Activated CD4-positive, alpha-beta T cell treated with anti-CD3 and anti-CD28 coated beads, Interleukin-2, amount 10 ng/mL, durations not matched to agents 7 days and 5 days (primary cell): ENCODE measurements around the gene FNBP1L. TPM values are rescaled to one million over a fixed set of nuclear protein-coding genes. Genes with fewer than 3 reads are reported as not detected.
"Not testable (repeated sequence)": the region's sequence is repeated elsewhere in the genome, so short reads cannot be mapped to it uniquely, and the experiment has no call there.

ENCODE experiments used
- CTCF ChIA-PET: fragments of 350-600 bp; sonication (Branson Sonifier 250); formaldehyde crosslinking; loops from one replicate; lab custom pipeline; 2021; ENCODE audit warnings: antibody characterized with exemption; lab: Charles Lee
- POLR2A ChIA-PET: fragments of 350-600 bp; sonication (Branson Sonifier 250); formaldehyde crosslinking; loops from one replicate; lab custom pipeline; 2021; ENCODE audit warnings: antibody characterized with exemption; lab: Charles Lee
- DNase-seq: peaks from one replicate; pipeline ENCODE4 v3.0.0-alpha.2; 2020
- H3K27ac Mint-ChIP-seq: one replicate; pipeline ENCODE4 v1.8.0; 2021; ENCODE audit warnings: mild to moderate bottlenecking, moderate library complexity, mixed read lengths
- H3K27me3 Mint-ChIP-seq: one replicate; pipeline ENCODE4 v1.8.0; 2021; ENCODE audit warnings: mixed read lengths
- H3K36me3 Mint-ChIP-seq: one replicate; pipeline ENCODE4 v1.8.0; 2021; ENCODE audit warnings: low read depth, mixed read lengths
- H3K4me1 Mint-ChIP-seq: one replicate; pipeline ENCODE4 v1.8.0; 2021; ENCODE audit warnings: mixed read lengths
- H3K4me3 Mint-ChIP-seq: one replicate; pipeline ENCODE4 v1.8.0; 2021; ENCODE audit warnings: mild to moderate bottlenecking, moderate library complexity, mixed read lengths
- H3K9me3 Mint-ChIP-seq: one replicate; pipeline ENCODE4 v1.8.0; 2021; ENCODE audit warnings: mixed read lengths
- total RNA-seq, 2 experiments: library from RNA; stranded (reverse); gene quantifications; one replicate each; pipeline ENCODE4 v1.2.3, GENCODE V29; 2021

Gene FNBP1L
- total RNA-seq, 2 experiments from 2014 or later: 0.40 to 0.58 TPM

- DNase-seq: no peak
- no peak overlapping the region for H3K27ac Mint-ChIP-seq
- peaks cover 20% of the 10 kb centered on the region for H3K9me3 Mint-ChIP-seq
- no peak overlapping the region for H3K4me3 Mint-ChIP-seq
- ChIA-PET POLR2A (interaction anchor here (0.5 kb wide), 1 partner anchor 63 kb away, joined by 3 read pairs; no protein-coding TSS in a partner anchor), CTCF (interaction anchor here (0.6 to 2.4 kb wide), 2 partner anchors 10 to 89 kb away, joined by 4 to 5 read pairs; no protein-coding TSS in a partner anchor)
- H3K36me3 Mint-ChIP-seq: peaks cover 2% of the 10 kb centered on the region
- no peaks in the 10 kb centered on the region for H3K4me1 Mint-ChIP-seq
- H3K27me3 Mint-ChIP-seq: peaks cover 3% of the 10 kb centered on the region
These were observed 27.8 kb downstream of the FNBP1L start for GRCh38 chr1:93475681-93476080.

GRCh38 chr1:93479133-93479745 is 31.3 kb downstream of the FNBP1L start:
- H3K4me3 Mint-ChIP-seq, H3K4me1 Mint-ChIP-seq, CTCF ChIA-PET, DNase-seq, H3K27me3 Mint-ChIP-seq, POLR2A ChIA-PET, H3K27ac Mint-ChIP-seq, H3K36me3 Mint-ChIP-seq: not testable (repeated sequence)
- peaks cover 24% of the 10 kb centered on the region for H3K9me3 Mint-ChIP-seq

GRCh38 chr1:93481899-93482298 is 34.0 kb downstream of the FNBP1L start:
- H3K9me3 Mint-ChIP-seq: peaks cover 24% of the 10 kb centered on the region
- POLR2A ChIA-PET: not testable (repeated sequence)

GRCh38 chr1:93483200-93483599 is 35.3 kb downstream of the FNBP1L start:
- H3K27ac Mint-ChIP-seq: no peak overlapping the region
- H3K9me3 Mint-ChIP-seq: peaks cover 22% of the 10 kb centered on the region
- ChIA-PET POLR2A (no interaction called here), CTCF (interaction anchor here (0.7 to 1.3 kb wide), 2 partner anchors 9 to 146 kb away, joined by 3 read pairs; no protein-coding TSS in a partner anchor)
- H3K36me3 Mint-ChIP-seq: peaks cover 2% of the 10 kb centered on the region
- no peak for DNase-seq
- H3K27me3 Mint-ChIP-seq: peaks cover 1% of the 10 kb centered on the region
- H3K4me1 Mint-ChIP-seq: no peaks in the 10 kb centered on the region
- no peak overlapping the region for H3K4me3 Mint-ChIP-seq

More at GRCh38 chr1:93481899-93482298, 34.0 kb downstream of the FNBP1L start:
- H3K4me3 Mint-ChIP-seq, H3K4me1 Mint-ChIP-seq, H3K27ac Mint-ChIP-seq, DNase-seq, CTCF ChIA-PET, H3K27me3 Mint-ChIP-seq, H3K36me3 Mint-ChIP-seq: not testable (repeated sequence)

- Mint-ChIP-seq H3K9me3 (peaks cover 18% of the 10 kb centered on the region), H3K4me3 (no peak overlapping the region), H3K36me3 (peaks cover 2% of the 10 kb centered on the region), H3K4me1 (no peaks in the 10 kb centered on the region), H3K27ac (no peak overlapping the region), H3K27me3 (peaks cover 1% of the 10 kb centered on the region)
- ChIA-PET POLR2A (no interaction called here), CTCF (interaction anchor here (1.3 kb wide), 1 partner anchor 9 kb away, joined by 3 read pairs; no protein-coding TSS in a partner anchor)
- no peak for DNase-seq
These were observed 35.7 kb downstream of the FNBP1L start for GRCh38 chr1:93483606-93484005.

GRCh38 chr1:93488207-93488606 is 40.3 kb downstream of the FNBP1L start:
- POLR2A ChIA-PET: no interaction called here
- CTCF ChIA-PET: no interaction called here

GRCh38 chr1:93489756-93490155 is 41.8 kb downstream of the FNBP1L start:
- CTCF ChIA-PET: no interaction called here

More at GRCh38 chr1:93488207-93488606, 40.3 kb downstream of the FNBP1L start:
- Mint-ChIP-seq H3K4me1 (no peaks in the 10 kb centered on the region), H3K9me3 (no peaks in the 10 kb centered on the region), H3K4me3 (no peak overlapping the region), H3K27me3 (peaks cover 4% of the 10 kb centered on the region), H3K27ac (no peak overlapping the region), H3K36me3 (no peaks in the 10 kb centered on the region)
- DNase-seq: no peak

GRCh38 chr1:93490357-93490756 is 42.4 kb downstream of the FNBP1L start:
- Mint-ChIP-seq H3K4me3 (no peak overlapping the region), H3K4me1 (no peaks in the 10 kb centered on the region), H3K27ac (no peak overlapping the region), H3K36me3 (no peaks in the 10 kb centered on the region), H3K27me3 (peaks cover 4% of the 10 kb centered on the region), H3K9me3 (no peaks in the 10 kb centered on the region)
- DNase-seq: no peak
- POLR2A ChIA-PET: no interaction called here
- CTCF ChIA-PET: no interaction called here

More at GRCh38 chr1:93489756-93490155, 41.8 kb downstream of the FNBP1L start:
- DNase-seq: no peak
- POLR2A ChIA-PET: no interaction called here
- H3K36me3 Mint-ChIP-seq: no peaks in the 10 kb centered on the region
- no peak overlapping the region for H3K4me3 Mint-ChIP-seq
- H3K4me1 Mint-ChIP-seq: no peaks in the 10 kb centered on the region
- peaks cover 4% of the 10 kb centered on the region for H3K27me3 Mint-ChIP-seq
- no peak overlapping the region for H3K27ac Mint-ChIP-seq
- no peaks in the 10 kb centered on the region for H3K9me3 Mint-ChIP-seq

- Mint-ChIP-seq H3K4me1 (peaks cover 3% of the 10 kb centered on the region), H3K27me3 (no peaks in the 10 kb centered on the region), H3K27ac (no peak overlapping the region), H3K9me3 (no peaks in the 10 kb centered on the region), H3K36me3 (no peaks in the 10 kb centered on the region), H3K4me3 (no peak overlapping the region)
- ChIA-PET CTCF (no interaction called here), POLR2A (no interaction called here)
- DNase-seq: no peak
These were observed 48.0 kb downstream of the FNBP1L start for GRCh38 chr1:93495911-93496310.

- no peaks in the 10 kb centered on the region for H3K27me3 Mint-ChIP-seq
- CTCF ChIA-PET: no interaction called here
- H3K27ac Mint-ChIP-seq: no peak overlapping the region
- H3K4me1 Mint-ChIP-seq: peaks cover 3% of the 10 kb centered on the region
- H3K4me3 Mint-ChIP-seq: no peak overlapping the region
- no peak for DNase-seq
- POLR2A ChIA-PET: interaction anchor here (0.7 kb wide), 1 partner anchor 482 kb away, joined by 3 read pairs; no protein-coding TSS in a partner anchor
- H3K36me3 Mint-ChIP-seq: no peaks in the 10 kb centered on the region
- H3K9me3 Mint-ChIP-seq: no peaks in the 10 kb centered on the region
These were observed 48.6 kb downstream of the FNBP1L start for GRCh38 chr1:93496520-93496919.

- DNase-seq: no peak
- H3K27ac Mint-ChIP-seq: no peak overlapping the region
- ChIA-PET POLR2A (no interaction called here), CTCF (interaction anchor here (1.3 to 1.5 kb wide), 2 partner anchors 33 to 315 kb away, joined by 3 to 4 read pairs; no protein-coding TSS in a partner anchor)
- H3K9me3 Mint-ChIP-seq: no peaks in the 10 kb centered on the region
- H3K36me3 Mint-ChIP-seq: no peaks in the 10 kb centered on the region
- peaks cover 3% of the 10 kb centered on the region for H3K4me1 Mint-ChIP-seq
- H3K4me3 Mint-ChIP-seq: no peak overlapping the region
- no peaks in the 10 kb centered on the region for H3K27me3 Mint-ChIP-seq
These were observed 51.2 kb downstream of the FNBP1L start for GRCh38 chr1:93499075-93499474.

- POLR2A ChIA-PET: no interaction called here
- Mint-ChIP-seq H3K4me1 (peaks cover 3% of the 10 kb centered on the region), H3K36me3 (no peaks in the 10 kb centered on the region), H3K9me3 (no peaks in the 10 kb centered on the region), H3K27ac (no peak overlapping the region), H3K4me3 (no peak overlapping the region), H3K27me3 (no peaks in the 10 kb centered on the region)
- no peak for DNase-seq
- CTCF ChIA-PET: interaction anchor here (1.0 to 1.5 kb wide), 4 partner anchors 15 to 315 kb away, joined by 3 to 5 read pairs (median 4); no protein-coding TSS in a partner anchor
These were observed 51.6 kb downstream of the FNBP1L start for GRCh38 chr1:93499533-93499932.

- POLR2A ChIA-PET: interaction anchor here (0.6 kb wide), 1 partner anchor 51 kb away, joined by 4 read pairs; no protein-coding TSS in a partner anchor
- CTCF ChIA-PET: interaction anchor here (1.0 to 1.2 kb wide), 2 partner anchors 15 to 33 kb away, joined by 5 read pairs; no protein-coding TSS in a partner anchor
- H3K36me3 Mint-ChIP-seq: no peaks in the 10 kb centered on the region
These were observed 52.4 kb downstream of the FNBP1L start for GRCh38 chr1:93500275-93500674.

More at GRCh38 chr1:93500275-93500674, 52.4 kb downstream of the FNBP1L start:
- DNase-seq: no peak
- peaks cover 3% of the 10 kb centered on the region for H3K4me1 Mint-ChIP-seq
- H3K4me3 Mint-ChIP-seq: no peak overlapping the region
- no peaks in the 10 kb centered on the region for H3K9me3 Mint-ChIP-seq
- no peak overlapping the region for H3K27ac Mint-ChIP-seq
- H3K27me3 Mint-ChIP-seq: no peaks in the 10 kb centered on the region
